ENCODE data around the gene GABRA6. TPM values are rescaled to one million over a fixed set of nuclear protein-coding genes. Genes with fewer than 3 reads are reported as not detected.

Gene GABRA6
- total and polyA plus RNA-seq, 3 donors from 2014 or later: 0.49 to 6.2 (median 1.1) TPM

DNA sequence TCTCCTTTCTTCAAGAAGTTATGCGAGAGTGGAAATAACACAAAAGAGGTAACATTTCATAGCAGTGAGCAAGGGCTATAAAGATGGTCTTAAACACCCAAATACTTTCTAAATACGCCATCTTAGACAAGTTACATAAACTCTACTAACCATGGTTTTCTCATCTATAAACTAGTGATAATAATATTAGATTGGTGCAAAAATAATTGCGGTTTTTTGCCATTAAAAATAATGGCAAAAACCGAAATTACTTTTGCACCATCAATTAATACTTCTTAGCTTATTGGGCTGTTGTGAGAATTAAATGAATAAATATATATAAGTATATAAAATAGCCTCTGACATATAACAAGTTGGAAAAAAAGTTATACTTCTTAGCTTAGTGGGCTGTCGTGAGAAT lies 23.7 kb downstream of the GABRA6 start:
- no peak for DNase-seq
- WGBS, 2 donors: 86 to 89% methylated on average over 5 of the region's 5 CpGs
- TF ChIP-seq POLR2A (IDR thresholded peaks at IDR 0.05): no peak
- TF ChIP-seq, protein P1, sequence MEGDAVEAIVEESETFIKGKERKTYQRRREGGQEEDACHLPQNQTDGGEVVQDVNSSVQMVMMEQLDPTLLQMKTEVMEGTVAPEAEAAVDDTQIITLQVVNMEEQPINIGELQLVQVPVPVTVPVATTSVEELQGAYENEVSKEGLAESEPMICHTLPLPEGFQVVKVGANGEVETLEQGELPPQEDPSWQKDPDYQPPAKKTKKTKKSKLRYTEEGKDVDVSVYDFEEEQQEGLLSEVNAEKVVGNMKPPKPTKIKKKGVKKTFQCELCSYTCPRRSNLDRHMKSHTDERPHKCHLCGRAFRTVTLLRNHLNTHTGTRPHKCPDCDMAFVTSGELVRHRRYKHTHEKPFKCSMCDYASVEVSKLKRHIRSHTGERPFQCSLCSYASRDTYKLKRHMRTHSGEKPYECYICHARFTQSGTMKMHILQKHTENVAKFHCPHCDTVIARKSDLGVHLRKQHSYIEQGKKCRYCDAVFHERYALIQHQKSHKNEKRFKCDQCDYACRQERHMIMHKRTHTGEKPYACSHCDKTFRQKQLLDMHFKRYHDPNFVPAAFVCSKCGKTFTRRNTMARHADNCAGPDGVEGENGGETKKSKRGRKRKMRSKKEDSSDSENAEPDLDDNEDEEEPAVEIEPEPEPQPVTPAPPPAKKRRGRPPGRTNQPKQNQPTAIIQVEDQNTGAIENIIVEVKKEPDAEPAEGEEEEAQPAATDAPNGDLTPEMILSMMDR (IDR thresholded peaks at IDR 0.05): no peak
- Histone ChIP-seq H3K36me3 (ENCODE audit: low read depth, missing control alignments) (no peaks in the 10 kb centered on the region), H3K9me3 (no peaks in the 10 kb centered on the region), H3K4me3 (no peak overlapping the region), H3K4me1 (no peaks in the 10 kb centered on the region), H3K27ac (no peak overlapping the region), H3K27me3 (no peaks in the 10 kb centered on the region)
- intact Hi-C loops (cut with DNase I; ENCODE audit: low total_unique reads): no loop called here

DNA sequence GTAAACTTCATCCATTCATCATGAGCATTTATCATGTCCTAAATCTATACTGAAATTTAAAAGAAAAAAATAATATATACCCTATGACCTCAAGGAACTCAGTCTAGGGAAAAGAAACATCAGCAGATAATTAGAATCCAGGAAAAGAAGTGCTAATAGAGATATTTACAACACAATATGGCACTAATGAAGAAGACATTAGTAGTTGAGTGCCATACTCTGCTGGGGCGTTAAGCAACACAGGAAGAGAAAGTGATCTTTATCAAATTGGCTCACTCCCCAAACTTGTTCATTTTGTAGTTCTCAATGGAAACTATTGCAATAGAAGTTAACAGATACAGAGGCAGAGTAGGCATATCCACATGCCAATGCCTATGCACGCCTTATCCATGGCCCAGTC lies 27.5 kb downstream of the GABRA6 start:
- TF ChIP-seq, protein P1 (IDR thresholded peaks at IDR 0.05): no peak
- no peak for TF ChIP-seq POLR2A (IDR thresholded peaks at IDR 0.05)
- WGBS, 2 donors: 58 to 72% methylated on average over 2 of the region's 2 CpGs
- DNase-seq: no peak
- no peaks in the 10 kb centered on the region for H3K36me3 ChIP-seq (ENCODE audit: low read depth, missing control alignments)
- H3K9me3 ChIP-seq: no peaks in the 10 kb centered on the region
- H3K27ac ChIP-seq: no peak overlapping the region
- intact Hi-C loops (cut with DNase I; ENCODE audit: low total_unique reads): no loop called here
- H3K27me3 ChIP-seq: no peaks in the 10 kb centered on the region
- no peak overlapping the region for H3K4me3 ChIP-seq
- no peaks in the 10 kb centered on the region for H3K4me1 ChIP-seq

DNA sequence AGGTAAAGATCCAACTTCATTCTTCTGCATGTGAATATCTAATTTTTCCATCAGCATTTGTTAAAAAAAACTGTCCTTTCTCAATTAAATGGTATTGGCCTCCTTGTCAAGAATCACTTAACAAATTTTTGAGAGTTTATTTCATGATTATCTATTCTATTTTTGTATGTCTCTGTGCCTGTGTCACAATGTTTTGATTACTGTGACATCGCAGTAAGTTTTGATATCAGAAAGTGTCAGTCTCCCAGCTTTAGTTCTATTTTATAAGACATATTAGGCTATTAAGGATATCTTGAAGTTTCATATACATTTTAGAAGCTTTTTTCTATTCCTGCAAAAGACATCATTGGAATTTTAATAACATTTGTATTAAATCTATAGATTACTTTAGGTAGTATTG lies 33.6 kb downstream of the GABRA6 start:
- intact Hi-C loops (cut with DNase I; ENCODE audit: low total_unique reads): no loop called here
- no peak overlapping the region for H3K4me3 ChIP-seq
- H3K9me3 ChIP-seq: no peaks in the 10 kb centered on the region
- TF ChIP-seq POLR2A (IDR thresholded peaks at IDR 0.05): no peak
- TF ChIP-seq, protein P1 (IDR thresholded peaks at IDR 0.05): no peak
- no peak overlapping the region for H3K27ac ChIP-seq
- H3K27me3 ChIP-seq: no peaks in the 10 kb centered on the region
- WGBS, 2 donors: 87 to 96% methylated on average over 1 of the region's 1 CpG
- H3K36me3 ChIP-seq (ENCODE audit: low read depth, missing control alignments): no peaks in the 10 kb centered on the region
- no peaks in the 10 kb centered on the region for H3K4me1 ChIP-seq
- no peak for DNase-seq

DNA sequence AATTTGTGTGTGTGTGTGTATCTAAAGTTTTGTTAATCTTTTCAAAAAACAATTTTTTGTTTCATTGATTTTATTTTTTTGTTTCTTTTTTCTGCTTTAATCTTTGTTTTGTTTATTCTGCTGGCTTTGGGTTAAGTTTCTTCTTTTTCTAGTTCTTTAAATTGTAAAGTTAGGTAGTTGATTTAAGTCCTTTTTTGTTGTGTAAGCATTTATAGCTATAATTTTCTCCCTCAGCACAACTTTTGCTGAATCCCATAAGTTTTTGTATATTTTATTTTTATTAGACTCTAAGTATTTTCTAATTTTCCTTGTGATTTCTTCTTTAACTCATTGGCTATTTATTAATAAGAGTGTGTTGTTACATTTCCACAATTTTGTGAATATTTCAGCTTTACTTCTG lies 34.9 kb downstream of the GABRA6 start:
- no peak for TF ChIP-seq POLR2A (IDR thresholded peaks at IDR 0.05)
- TF ChIP-seq, protein P1 (IDR thresholded peaks at IDR 0.05): no peak
- no peak for DNase-seq
- no peaks in the 10 kb centered on the region for H3K9me3 ChIP-seq
- H3K4me3 ChIP-seq: no peak overlapping the region
- intact Hi-C loops (cut with DNase I; ENCODE audit: low total_unique reads): no loop called here
- no peak overlapping the region for H3K27ac ChIP-seq
- H3K27me3 ChIP-seq: no peaks in the 10 kb centered on the region
- H3K36me3 ChIP-seq (ENCODE audit: low read depth, missing control alignments): no peaks in the 10 kb centered on the region
- H3K4me1 ChIP-seq: no peaks in the 10 kb centered on the region

DNA sequence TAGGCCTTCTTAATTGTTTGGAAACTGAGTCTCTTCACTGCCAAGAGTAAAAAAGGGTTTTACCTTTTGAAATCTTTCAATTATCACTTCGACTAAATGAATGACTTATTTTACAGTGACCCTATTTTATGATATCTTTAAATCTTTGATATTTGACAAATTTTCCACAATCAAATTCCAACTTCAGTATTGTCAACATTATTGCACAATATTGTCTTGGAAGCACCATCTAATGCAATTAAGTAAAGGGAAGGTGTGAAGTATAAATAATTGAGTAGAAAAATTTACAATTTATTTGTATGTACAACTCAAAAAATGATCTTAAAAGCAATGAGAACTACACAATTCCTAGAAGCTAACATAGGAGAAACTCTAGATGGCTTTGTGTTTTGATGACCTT lies 49.2 kb downstream of the GABRA6 start:
- TF ChIP-seq, protein P1 (IDR thresholded peaks at IDR 0.05): no peak
- no peak for TF ChIP-seq POLR2A (IDR thresholded peaks at IDR 0.05)
- Histone ChIP-seq H3K4me1 (no peaks in the 10 kb centered on the region), H3K27ac (no peak overlapping the region), H3K27me3 (no peaks in the 10 kb centered on the region), H3K9me3 (no peaks in the 10 kb centered on the region), H3K4me3 (no peak overlapping the region), H3K36me3 (ENCODE audit: low read depth, missing control alignments) (no peaks in the 10 kb centered on the region)
- intact Hi-C loops (cut with DNase I; ENCODE audit: low total_unique reads): no loop called here
- 93 to 97% methylated on average over 1 of the region's 1 CpG for WGBS, 2 donors
- no peak for DNase-seq
